ENCODE measurements around the gene NPC1L1. TPM values are rescaled to one million over a fixed set of nuclear protein-coding genes. Genes with fewer than 3 reads are reported as not detected.

Gene NPC1L1
- total RNA-seq, 3 donors from 2014 or later: 0.03 TPM; not detected in 2

DNA sequence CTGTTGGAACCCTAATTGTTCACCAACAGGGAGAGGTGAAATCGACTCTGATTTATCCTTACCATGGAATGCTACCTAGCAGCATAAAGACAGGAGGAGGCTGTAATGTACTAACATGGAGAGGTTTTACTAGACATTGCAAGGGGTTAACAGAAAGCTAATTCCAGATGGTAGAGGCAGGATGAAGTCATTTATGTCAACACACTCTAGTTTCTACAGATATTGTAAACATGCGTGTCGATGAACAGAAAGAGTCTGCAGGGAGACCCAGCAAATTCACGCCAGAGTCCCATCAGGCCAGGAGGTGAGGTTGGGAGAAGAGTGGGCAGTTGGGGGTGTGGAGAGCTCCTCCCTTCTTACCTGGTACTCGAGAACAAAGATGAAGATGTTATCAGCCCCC is 7.0 kb downstream of the NPC1L1 start:
- no peaks in the 10 kb centered on the region for H3K36me3 Mint-ChIP-seq (ENCODE audit: insufficient read depth)
- DNase-seq (no peak), ATAC-seq (no peak)
- no peak overlapping the region for H3K4me3 Mint-ChIP-seq
- H3K9me3 Mint-ChIP-seq: no peaks in the 10 kb centered on the region
- no peaks in the 10 kb centered on the region for H3K27me3 Mint-ChIP-seq (ENCODE audit: low read depth)
- H3K4me1 Mint-ChIP-seq (ENCODE audit: low read depth): no peaks in the 10 kb centered on the region

DNA sequence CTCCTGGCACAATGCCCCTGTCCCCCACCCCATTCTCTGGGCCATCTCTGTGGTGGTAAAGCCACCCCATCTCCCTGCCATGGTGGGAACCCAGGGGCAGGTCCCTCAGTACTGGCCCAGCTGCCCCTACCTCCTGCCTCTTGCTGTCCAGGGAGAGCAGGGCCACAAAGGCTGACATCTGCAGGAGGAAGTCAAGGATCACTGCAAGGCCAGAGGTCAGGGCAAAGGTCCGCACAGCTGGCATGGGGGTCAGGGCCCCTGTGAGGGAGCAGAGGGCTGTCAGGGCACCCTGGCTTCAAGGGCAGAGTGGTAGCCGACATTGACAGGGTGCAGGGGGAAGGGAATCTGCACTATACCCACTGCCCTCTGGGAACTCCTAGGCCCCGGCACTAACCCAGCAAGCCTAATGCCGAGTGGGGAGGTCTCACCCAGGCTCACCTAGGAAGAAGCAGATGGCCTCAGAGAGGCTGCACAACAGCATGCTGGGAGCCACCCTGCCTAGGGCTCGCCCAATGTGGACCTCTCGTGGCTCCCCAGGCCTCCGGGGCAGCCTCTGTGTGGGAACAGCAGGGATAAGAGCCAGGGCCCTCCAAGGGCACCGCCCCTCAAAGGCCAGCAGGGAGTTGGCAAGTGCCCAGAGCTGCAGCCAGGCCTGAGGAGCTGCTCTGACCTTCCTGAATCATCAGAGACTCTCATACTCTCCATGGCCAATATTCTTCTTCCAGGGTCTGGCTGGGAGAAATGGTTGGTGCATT is 7.7 kb downstream of the NPC1L1 start:
- Mint-ChIP-seq H3K4me3 (no peak overlapping the region), H3K9me3 (no peaks in the 10 kb centered on the region), H3K27me3 (ENCODE audit: low read depth) (no peaks in the 10 kb centered on the region), H3K36me3 (ENCODE audit: insufficient read depth) (no peaks in the 10 kb centered on the region), H3K4me1 (ENCODE audit: low read depth) (no peaks in the 10 kb centered on the region)
- DNase-seq (no peak), ATAC-seq (no peak)

DNA sequence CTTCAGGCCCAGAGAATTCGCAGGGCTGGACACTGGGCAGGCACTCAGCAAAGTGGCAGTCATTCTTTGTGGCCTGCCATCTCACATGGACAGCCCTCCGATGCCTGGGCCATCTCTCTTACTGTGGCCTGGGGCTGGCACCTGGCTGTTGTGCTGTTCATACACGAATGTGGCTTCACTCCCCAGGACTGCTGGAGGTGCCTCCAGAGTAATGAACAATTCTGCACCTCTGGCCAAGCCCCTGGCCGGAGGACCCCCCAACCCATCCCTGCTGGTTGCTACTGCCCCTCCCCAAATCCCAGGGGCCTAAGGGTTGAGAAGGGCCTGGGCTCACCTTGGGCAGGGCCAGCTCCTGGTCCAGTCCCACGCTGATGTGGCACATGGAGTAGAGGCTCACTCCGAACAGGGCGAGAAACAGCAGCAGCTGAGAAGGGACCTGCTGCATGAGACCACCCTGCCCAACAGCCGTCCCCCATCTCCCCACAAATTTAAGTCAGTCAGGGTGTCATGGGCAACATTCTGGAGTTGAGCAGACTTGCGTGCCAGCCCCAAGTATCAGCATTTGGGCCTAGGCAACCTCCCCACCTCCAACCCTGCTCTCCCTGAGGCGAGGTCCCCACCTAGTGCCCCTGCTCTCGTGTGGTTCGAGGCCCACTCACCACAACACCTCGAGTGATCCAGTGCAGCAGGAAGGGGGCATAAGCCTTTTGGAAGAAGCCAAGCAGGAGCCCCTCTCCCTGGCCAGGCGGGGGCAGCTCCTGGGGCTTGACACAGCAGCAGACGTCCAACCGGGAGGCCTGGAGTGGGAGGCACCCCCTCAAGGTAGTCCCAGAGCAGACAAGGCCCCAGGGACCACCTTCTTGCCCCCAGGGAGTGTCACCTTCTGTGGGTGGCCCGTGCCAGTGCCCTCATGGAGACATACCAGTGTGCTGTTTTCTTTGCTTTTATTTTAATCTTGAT is 9.4 kb downstream of the NPC1L1 start:
- H3K4me1 Mint-ChIP-seq (ENCODE audit: low read depth): no peaks in the 10 kb centered on the region
- no peaks in the 10 kb centered on the region for H3K36me3 Mint-ChIP-seq (ENCODE audit: insufficient read depth)
- H3K27me3 Mint-ChIP-seq (ENCODE audit: low read depth): no peaks in the 10 kb centered on the region
- no peak for ATAC-seq
- H3K4me3 Mint-ChIP-seq: no peak overlapping the region
- H3K9me3 Mint-ChIP-seq: no peaks in the 10 kb centered on the region
- DNase-seq: no peak

DNA sequence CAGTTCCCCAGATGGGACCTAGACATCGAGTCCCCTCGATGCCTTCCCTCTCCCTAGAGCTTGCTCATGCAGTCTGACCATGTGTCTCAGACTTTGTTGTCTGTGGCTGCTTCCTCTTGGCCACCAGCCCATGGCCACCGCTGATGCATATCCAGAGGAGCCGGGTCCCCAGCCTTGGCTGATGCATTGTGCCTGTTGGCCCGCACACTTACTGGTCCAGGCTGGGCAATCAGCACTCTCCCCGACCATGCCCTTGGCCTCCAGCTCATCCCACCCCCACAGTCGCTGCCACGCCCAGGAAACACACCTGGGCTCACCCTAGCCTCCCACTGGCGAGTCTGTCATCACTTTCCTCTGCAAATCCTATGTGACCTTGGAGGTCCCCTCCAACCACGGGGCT is 10.1 kb downstream of the NPC1L1 start:
- Mint-ChIP-seq H3K36me3 (ENCODE audit: insufficient read depth) (no peaks in the 10 kb centered on the region), H3K4me1 (ENCODE audit: low read depth) (no peaks in the 10 kb centered on the region), H3K27me3 (ENCODE audit: low read depth) (no peaks in the 10 kb centered on the region), H3K9me3 (peaks cover 2% of the 10 kb centered on the region), H3K4me3 (no peak overlapping the region)
- ATAC-seq: no peak
- DNase-seq: no peak

DNA sequence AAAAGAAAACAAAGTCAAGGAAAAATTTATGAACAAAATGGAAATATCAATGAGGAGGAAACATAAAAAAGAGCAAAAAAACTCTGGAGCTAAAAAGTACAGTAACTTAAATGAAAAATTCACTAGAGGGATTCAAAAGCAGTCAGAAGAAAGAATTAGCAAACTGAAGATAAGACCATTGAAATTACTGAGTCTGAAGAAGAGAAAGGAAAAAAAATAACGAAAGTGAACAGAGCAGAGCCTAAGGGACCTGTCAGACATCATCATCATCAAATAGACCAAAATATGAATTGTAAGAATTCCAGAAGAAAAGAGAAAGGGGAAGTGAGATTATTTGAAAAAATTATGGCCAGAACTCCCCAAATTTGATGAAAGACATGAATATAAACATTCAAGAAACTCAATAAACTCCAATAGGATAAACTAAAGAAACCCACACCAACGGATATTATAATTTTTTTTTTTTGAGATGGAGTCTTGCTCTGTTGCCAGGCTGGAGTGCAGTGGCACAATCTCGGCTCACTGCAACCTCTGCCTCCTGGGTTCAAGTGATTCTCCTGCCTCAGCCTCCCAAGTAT is 16.2 kb downstream of the NPC1L1 start:
- DNase-seq (no peak), ATAC-seq (no peak)
- no peaks in the 10 kb centered on the region for H3K4me1 Mint-ChIP-seq (ENCODE audit: low read depth)
- H3K36me3 Mint-ChIP-seq (ENCODE audit: insufficient read depth): peaks cover 3% of the 10 kb centered on the region
- no peak overlapping the region for H3K4me3 Mint-ChIP-seq
- peaks cover 16% of the 10 kb centered on the region for H3K9me3 Mint-ChIP-seq
- peaks cover 6% of the 10 kb centered on the region for H3K27me3 Mint-ChIP-seq (ENCODE audit: low read depth)

DNA sequence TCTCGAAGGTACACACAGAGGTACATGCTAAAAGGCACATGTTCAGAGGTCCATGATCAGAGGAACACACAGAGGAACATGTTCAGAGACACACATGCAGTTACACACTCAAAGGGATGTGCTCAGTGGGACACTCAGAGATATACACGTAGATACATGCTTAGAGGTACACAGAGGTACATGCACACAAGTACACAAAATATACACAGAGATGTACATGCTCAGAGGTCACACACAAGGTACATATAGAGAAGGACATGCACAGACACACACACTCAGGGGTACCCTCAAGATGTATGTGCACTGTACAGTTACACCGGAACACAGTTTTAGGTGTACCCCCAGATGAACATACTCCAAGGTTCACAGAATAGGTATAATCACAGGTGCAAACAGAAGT is 18.8 kb downstream of the NPC1L1 start:
- ATAC-seq (no peak), DNase-seq (no peak)
- no peak overlapping the region for H3K4me3 Mint-ChIP-seq
- H3K9me3 Mint-ChIP-seq: peaks cover 16% of the 10 kb centered on the region
- H3K36me3 Mint-ChIP-seq (ENCODE audit: insufficient read depth): peaks cover 3% of the 10 kb centered on the region
- no peaks in the 10 kb centered on the region for H3K4me1 Mint-ChIP-seq (ENCODE audit: low read depth)
- peaks cover 6% of the 10 kb centered on the region for H3K27me3 Mint-ChIP-seq (ENCODE audit: low read depth)

DNA sequence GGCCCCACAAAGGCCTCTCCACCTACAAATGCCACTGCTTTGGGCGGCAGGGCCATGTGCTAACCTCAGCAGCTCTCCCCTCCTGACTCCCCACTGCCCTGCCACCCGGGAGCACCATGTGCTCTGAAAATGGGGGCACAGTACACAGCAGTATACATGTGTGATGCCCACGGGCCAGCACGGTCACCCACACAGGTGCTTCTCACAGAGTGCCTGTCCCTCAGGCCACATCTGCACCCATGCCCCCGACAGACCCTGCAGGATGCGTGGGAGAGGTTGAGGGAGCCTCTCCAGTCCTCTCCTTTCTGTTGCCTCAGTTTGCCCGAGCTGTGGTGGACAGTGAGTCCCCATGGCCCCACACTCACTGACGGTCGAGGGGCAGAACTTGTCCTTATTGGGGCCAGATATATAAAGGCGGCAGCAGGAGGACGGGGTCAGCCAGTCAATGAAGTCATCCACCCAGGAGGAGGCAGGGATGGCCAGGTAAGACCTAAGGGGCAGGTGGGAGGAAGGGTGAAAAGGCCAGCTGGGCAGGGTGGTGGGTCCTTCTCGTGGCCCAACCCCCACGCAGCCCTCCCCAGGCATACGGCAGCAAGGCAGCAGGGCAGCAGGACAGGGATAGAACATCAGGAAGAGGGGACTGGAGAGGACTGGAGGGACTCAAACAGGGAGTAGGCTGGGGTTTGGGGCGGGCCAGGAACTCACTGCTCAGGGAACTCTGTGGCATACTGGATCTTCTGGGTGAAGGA is 19.6 kb downstream of the NPC1L1 start:
- no peak overlapping the region for H3K4me3 Mint-ChIP-seq
- DNase-seq (no peak), ATAC-seq (no peak)
- peaks cover 6% of the 10 kb centered on the region for H3K27me3 Mint-ChIP-seq (ENCODE audit: low read depth)
- no peaks in the 10 kb centered on the region for H3K4me1 Mint-ChIP-seq (ENCODE audit: low read depth)
- peaks cover 16% of the 10 kb centered on the region for H3K9me3 Mint-ChIP-seq
- peaks cover 3% of the 10 kb centered on the region for H3K36me3 Mint-ChIP-seq (ENCODE audit: insufficient read depth)

DNA sequence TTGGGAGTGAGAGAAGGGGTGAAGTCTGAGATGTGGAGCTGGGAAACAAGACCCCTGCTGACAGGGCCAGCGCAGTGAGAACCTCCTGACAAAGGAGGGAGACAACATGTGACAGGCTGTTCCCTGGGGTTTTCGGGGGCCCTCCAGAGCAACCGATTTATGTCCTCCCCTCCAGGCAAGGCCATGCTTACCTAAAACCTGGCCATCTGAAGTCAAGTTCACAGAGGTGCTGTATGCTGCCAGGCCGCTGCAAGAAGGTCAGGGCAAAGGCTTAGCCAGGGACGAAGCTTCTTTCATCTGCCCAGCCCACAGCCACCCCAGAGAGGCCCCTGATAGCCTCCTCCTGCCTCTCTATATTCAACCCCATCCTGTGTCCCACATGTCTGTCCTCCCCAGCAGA is 20.6 kb downstream of the NPC1L1 start:
- Mint-ChIP-seq H3K27me3 (ENCODE audit: low read depth) (peaks cover 6% of the 10 kb centered on the region), H3K36me3 (ENCODE audit: insufficient read depth) (peaks cover 3% of the 10 kb centered on the region), H3K4me3 (no peak overlapping the region), H3K4me1 (ENCODE audit: low read depth) (no peaks in the 10 kb centered on the region), H3K9me3 (peaks cover 12% of the 10 kb centered on the region)
- ATAC-seq (no peak), DNase-seq (no peak)

DNA sequence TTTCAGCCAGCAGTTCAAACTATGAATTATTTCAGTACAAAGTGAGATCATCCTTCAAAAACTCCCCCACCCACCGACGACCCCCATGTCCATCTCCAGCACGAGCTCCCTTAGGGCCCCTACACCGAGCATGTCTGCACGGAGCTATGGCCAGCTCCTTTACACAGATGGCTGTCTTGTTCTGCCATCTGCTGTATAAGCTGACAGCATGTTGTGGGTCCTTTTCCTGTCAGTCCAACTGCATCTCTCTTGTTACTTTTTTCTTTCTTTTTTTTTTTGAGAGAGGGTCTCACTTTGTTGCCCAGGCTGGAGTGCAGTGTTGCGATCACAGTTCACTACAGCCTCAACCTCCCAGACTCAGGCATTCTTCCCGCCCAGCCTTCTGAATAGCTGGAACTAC is 21.6 kb downstream of the NPC1L1 start:
- Mint-ChIP-seq H3K4me3 (no peak overlapping the region), H3K27me3 (ENCODE audit: low read depth) (peaks cover 6% of the 10 kb centered on the region), H3K36me3 (ENCODE audit: insufficient read depth) (no peaks in the 10 kb centered on the region), H3K4me1 (ENCODE audit: low read depth) (no peaks in the 10 kb centered on the region), H3K9me3 (peaks cover 7% of the 10 kb centered on the region)
- DNase-seq (no peak), ATAC-seq (no peak)

DNA sequence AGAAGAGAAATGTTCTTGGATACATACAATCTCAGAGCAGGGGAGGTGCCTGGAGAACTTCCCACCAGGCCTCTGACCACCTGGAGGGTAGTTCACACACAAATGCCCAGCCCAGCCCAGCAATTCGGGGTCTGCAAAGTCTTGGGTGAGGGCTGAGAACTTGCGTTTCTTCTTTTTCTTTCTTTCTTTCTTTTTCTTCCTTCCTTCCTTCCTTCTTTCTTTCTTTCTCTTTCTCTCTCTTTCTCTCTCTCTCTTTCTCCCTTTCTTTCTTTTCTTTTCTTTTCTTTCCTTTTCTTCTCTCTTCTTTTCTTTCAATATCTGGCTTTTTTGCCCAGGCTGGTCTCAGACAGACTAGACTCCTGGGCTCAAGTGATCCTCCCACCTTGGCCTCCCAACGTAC is 22.4 kb downstream of the NPC1L1 start:
- H3K27me3 Mint-ChIP-seq (ENCODE audit: low read depth): peaks cover 3% of the 10 kb centered on the region
- ATAC-seq (no peak), DNase-seq (no peak)
- no peaks in the 10 kb centered on the region for H3K4me1 Mint-ChIP-seq (ENCODE audit: low read depth)
- no peaks in the 10 kb centered on the region for H3K36me3 Mint-ChIP-seq (ENCODE audit: insufficient read depth)
- peaks cover under 1% of the 10 kb centered on the region for H3K9me3 Mint-ChIP-seq
- H3K4me3 Mint-ChIP-seq: no peak overlapping the region

DNA sequence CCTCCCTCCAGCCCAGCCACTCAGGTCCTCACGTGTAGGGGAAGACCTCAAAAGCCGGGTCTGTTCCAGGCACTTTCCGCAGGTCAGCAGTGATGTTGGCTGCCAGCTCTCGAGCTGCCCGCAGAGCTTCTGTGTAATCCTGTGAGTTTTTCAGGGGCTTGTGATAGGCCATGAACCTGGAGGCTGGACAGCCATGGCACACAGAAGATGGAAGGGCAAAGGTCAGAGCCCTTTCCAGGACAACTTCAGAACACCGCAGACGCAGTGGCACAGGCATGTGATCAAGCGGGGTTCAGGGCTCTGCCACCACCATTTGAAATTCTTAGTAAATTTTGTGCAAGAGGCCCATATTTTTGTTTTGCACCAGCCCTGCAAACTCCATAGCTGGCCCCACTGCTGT is 24.0 kb downstream of the NPC1L1 start:
- peaks cover 3% of the 10 kb centered on the region for H3K27me3 Mint-ChIP-seq (ENCODE audit: low read depth)
- H3K4me3 Mint-ChIP-seq: no peak overlapping the region
- ATAC-seq (no peak), DNase-seq (no peak)
- no peaks in the 10 kb centered on the region for H3K9me3 Mint-ChIP-seq
- H3K4me1 Mint-ChIP-seq (ENCODE audit: low read depth): no peaks in the 10 kb centered on the region
- no peaks in the 10 kb centered on the region for H3K36me3 Mint-ChIP-seq (ENCODE audit: insufficient read depth)

DNA sequence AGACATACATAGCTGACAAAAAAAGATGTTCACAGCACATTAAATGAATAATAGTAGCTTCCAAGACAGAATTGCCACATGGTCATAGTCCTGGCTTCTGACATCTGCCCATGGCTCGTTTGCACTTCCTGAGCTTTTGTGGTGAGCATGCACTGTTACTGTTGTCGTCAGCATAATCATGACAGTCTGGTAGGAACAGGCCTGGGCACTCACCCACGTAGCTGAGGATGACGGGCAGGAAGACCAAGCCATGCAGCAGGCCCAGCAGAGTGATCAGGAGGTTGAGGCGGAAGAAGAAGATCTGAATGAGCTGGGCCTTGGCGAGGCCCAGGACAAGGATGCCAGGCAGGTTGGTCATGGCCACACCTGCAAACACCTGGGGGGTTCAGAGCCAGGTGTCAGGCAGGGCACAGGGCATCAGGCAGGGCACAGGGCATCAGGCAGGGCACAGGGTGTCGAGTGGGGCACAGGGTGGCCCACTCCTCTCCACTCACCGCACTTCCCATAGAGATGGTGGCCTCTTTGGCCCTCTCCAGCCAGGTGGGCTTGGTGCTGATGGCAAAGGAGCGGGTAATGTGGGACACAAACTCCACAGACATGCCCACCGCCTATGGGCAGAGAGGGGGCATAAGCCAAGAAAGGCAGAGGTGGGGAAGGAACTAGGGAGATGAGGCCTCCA is 25.4 kb downstream of the NPC1L1 start:
- H3K4me3 Mint-ChIP-seq: no peak overlapping the region
- DNase-seq: no peak
- peaks cover under 1% of the 10 kb centered on the region for H3K27me3 Mint-ChIP-seq (ENCODE audit: low read depth)
- no peaks in the 10 kb centered on the region for H3K9me3 Mint-ChIP-seq
- ATAC-seq: peak in 1 of 2 donors; percentile 14
- no peaks in the 10 kb centered on the region for H3K4me1 Mint-ChIP-seq (ENCODE audit: low read depth)
- no peaks in the 10 kb centered on the region for H3K36me3 Mint-ChIP-seq (ENCODE audit: insufficient read depth)

DNA sequence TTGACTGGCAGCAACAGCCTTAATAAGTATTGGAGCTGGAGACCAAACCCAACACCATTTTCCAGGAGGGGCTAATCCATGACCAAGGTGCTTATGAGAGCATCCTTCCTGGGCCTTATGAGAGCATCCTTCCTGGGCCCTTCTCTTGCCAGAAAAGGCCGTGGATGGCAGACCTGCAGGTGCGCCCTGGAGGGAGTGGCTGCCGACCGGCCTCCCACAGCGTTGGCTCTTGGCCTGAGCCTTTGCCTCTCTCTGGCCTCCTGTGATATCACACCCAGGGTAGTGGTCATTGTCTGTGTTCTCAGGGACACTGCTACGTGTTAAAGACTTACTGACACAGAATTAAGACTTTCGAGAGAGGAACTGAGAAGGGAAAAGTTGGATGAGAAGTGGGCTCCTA is 28.4 kb downstream of the NPC1L1 start:
- Mint-ChIP-seq H3K4me3 (no peak overlapping the region), H3K4me1 (ENCODE audit: low read depth) (peaks cover 4% of the 10 kb centered on the region), H3K9me3 (no peaks in the 10 kb centered on the region), H3K36me3 (ENCODE audit: insufficient read depth) (no peaks in the 10 kb centered on the region), H3K27me3 (ENCODE audit: low read depth) (no peaks in the 10 kb centered on the region)
- ATAC-seq (no peak), DNase-seq (no peak)

Measured in activated T-cell treated with anti-CD3 and anti-CD28 coated beads, Interleukin-2, amount 50 U/mL, for 4 hours (primary cell).